GM19023 (cell line): ENCODE data around the gene SEMA6A.
"Not testable (repeated sequence)": the region's sequence is repeated elsewhere in the genome, so short reads cannot be mapped to it uniquely, and the experiment has no call there.

Experiments used
- ATAC-seq: cut with Tn5 transposase; IDR thresholded peaks from one replicate; pipeline ENCODE4 v1.9.1; 2021; ENCODE audit warnings: mild to moderate bottlenecking, moderate library complexity; ENCODE audit not compliant: unreplicated experiment

SEMA6A gene

DNA sequence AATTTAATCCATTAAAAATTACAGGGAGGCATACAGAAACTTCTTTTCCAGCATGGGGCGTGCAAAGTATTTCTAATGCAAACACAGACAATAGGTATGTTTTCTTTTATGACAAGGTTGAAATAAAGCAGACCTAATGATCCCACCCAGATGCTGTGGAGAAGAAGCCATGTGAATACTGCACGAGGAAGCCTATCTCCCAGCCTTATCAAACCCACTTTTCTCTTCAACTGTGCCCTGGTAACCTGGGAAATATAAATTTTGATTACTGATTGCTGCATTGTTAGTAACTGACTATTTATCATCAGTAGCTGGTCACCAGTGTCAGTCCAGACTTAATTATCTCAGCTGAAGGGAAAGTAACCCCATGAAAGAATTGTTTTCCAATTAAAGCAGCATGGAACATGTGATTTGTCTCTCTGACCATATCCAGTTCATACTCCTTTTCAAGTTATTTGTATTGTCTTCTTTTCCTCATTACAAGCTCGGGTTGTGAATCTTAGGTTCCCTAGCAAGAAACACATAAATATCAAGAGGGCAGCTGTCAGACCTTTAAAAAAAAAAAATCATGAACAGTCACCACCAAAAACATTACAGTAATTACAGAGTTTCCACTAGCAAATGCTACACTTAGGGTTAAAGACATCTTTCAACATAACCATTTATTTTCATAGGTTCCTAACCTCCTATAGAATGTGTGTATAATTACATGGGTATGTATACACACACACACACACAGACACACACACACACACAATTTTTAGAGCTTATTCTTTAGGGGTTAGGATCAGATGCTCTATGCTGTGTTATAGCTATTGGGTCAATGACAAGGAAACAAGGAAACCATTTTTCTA lies 50.3 kb downstream of the SEMA6A start:
- ATAC-seq, result no peak

DNA sequence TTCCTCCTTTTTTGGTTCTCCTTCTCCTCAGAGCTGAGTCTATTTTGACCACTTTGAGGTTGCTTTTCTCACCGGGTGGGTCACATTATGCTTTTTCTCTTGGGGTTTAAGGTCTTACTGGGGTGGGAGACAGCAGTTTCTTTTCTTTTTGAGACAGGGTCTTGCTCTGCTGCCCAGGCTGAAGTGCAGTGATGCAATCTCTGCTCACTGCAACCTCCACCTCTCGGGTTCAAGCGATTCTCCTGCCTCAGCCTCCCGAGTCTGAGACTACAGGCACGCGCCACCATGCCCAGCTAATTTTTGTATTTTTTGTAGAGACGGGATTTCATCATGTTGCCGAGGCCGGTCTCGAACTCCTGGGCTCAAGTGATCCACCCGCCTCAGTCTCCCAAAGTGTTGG lies 51.4 kb downstream of the SEMA6A start:
- not testable (repeated sequence) for ATAC-seq

DNA sequence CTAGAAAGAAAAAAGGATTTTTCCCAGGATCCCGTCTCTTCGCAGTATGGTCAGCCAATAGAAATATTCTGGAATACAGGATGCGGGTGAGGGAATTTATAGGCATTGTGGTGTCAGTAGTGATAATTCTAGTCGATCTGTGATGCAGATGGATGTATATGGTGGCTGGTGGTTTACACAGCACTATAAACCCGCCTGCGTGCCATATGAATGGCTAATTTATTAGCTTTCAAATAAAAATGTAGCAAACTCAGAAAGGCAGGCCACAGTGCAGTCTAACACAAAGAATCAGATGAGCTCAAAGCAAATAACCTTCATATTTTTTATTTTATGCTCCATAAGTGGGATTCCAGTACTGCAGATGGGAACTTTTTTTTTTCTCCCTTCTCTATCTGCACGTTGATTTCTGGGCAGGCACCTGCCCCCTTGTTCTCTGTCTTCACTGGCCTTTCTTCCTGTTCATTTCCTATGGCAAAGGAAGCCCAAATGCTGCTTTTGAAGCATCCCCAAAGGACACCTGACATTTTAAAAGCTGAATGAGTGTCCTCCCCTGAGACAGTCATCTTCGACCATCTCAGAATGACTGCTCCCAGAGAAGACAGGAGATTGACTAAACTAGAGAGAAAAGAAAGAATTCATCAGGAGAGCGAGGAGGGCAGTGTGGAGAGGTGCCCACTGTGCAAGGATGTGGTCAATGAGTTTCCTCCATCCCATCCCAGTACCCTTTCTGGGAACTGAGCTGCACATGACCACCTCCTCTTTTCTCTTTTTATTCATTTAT lies 52.1 kb downstream of the SEMA6A start:
- no peak for ATAC-seq

DNA sequence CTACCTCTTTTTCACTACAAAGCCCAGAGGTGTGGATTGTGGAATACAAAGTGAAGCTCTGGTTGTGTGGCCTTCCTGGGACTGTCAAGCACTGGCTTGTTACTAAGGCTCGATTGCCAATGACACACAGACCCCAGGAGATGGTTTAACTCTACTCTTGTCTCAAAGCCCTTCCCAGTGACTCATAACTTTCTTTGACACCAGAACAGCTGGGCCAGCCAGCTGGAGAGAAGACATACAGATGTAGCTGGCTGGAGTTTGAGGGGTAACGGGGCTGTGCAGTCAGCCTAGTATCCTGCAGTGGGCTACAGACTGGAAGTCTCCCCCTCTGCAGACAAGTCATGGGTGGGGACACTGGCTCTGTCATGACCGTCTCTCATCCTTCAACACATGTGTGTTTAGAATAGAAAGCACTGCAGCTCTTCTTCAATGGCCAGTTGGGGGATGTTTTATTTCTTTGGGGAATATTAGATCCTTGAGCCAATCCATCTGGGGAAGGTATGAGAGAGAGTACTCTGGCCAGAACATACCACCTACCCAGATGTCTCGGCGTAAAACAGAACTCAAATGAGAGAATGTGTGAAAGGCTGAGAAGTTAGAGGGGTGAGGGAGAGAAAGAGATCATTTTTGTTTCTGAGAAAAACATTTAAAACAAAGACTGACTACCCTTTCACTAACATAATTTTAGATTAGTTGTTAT lies 53.3 kb downstream of the SEMA6A start:
- peak; percentile 74 for ATAC-seq

DNA sequence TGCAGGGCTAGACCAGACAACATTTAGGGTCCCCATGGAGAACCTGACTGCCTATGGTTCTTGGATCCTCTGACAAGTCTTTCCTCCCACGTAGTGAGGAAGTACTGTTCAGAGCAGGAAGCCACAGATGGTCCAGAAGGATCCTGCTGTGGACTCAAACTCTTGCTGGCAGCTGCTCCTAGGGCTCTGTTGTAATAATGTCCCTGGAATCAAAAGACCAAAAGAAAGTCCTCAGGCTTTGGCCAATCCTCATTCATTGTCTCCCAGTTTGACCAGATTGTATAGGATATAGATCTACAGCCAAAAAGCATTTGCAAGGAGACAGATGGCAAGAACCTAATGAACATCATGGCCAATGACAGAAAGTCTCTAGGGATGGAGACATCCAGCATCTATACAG lies 53.9 kb downstream of the SEMA6A start:
- no peak for ATAC-seq

DNA sequence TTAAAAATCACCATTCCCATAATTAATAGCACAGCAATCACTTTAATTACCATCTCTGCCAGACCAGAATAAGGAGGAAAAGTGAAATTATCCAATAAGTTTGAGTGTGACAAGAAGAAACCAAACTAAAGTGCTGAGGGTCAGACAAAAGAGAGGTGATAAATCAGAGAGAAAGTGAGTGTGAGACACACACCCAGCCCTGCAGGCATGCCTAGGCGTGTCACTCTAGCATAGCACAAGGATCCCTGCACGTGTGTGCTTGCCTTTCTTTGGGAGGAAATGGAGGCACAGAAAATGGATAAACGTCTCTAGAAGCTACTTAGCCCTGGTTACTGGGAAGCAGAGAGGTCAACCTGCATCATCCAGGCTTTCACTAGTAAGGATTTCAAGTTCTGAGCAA lies 56.2 kb downstream of the SEMA6A start:
- no peak for ATAC-seq

DNA sequence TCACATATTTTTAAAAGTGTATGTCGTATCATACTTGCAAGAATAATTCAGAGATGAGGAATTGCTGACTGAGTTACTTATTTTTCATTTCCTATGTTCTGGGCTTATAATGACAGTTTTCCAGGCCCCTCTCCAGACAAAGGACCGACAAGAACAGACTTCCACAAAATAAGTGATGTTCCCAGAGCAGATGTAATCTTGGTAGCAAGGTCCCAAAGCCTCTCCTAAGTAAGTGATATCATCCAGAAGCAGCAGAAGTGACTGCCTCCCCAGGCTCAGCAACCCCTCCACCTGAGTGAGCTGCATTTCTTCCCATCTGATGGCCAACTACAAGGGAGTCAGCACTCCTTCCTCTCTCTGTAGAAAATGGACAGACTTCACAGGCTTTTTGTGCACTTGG lies 57.1 kb downstream of the SEMA6A start:
- ATAC-seq, result no peak

DNA sequence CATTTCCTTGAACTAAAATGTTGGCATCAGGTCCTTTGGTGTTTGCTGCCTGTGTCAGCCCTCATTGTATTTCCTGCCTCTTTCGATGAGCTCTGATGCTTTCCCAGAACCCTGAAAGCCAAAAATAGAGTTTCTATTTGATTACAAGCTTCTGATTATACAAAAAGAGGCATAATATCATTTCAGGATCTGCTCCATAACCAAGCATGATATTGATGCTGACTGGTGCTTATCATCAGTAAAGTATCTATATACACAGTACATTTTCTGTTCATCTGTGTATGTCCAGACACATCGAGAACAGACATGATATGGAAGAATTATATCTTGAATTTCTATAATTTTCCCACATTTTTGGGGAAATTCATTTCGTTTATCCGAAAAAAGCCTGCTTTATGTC lies 58.6 kb downstream of the SEMA6A start:
- no peak for ATAC-seq

DNA sequence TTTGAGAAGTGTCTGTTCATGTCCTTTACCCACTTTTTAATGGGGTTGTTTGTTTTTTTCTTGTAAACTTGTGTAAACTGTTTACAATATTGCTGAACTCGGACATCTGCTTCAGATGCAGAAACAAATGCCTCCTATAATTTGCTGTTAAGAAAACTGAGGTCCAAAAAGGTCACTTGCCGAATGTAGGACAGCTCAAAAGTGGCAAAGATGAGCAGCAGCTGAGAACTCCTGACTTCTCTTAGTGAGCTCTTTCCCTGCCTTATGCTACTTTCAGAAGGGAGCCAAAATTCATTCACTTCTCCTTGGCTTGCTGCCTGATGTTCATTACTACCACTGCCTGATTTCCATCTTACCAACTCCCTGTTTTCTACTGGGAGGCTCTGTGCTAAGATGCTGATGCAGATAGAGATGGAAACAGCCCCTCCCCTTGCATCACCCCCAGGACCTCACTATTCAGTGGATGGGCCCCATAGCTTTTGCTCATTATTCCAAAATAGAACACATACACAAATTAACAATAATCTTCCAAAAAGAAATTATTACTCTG lies 60.1 kb downstream of the SEMA6A start:
- no peak for ATAC-seq

DNA sequence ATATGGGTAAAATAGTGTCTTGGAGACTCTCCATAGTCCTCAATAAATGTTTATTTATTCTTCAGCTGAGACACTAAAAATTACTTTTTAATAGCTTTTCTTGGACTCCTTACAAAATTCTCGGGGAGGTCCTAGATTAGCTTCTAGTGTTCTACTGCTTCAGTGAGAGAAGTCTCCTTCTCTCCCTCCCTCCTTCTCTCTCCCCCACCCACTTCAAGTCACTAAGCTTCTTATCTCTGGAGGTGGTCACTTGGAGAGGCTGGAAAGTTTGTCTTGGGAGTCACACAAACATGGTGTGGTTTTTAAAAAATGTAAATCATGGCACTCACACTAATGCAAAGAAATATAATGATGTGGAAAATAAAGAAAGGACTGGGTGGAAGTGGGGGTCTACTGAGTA lies 64.1 kb downstream of the SEMA6A start:
- no peak for ATAC-seq

DNA sequence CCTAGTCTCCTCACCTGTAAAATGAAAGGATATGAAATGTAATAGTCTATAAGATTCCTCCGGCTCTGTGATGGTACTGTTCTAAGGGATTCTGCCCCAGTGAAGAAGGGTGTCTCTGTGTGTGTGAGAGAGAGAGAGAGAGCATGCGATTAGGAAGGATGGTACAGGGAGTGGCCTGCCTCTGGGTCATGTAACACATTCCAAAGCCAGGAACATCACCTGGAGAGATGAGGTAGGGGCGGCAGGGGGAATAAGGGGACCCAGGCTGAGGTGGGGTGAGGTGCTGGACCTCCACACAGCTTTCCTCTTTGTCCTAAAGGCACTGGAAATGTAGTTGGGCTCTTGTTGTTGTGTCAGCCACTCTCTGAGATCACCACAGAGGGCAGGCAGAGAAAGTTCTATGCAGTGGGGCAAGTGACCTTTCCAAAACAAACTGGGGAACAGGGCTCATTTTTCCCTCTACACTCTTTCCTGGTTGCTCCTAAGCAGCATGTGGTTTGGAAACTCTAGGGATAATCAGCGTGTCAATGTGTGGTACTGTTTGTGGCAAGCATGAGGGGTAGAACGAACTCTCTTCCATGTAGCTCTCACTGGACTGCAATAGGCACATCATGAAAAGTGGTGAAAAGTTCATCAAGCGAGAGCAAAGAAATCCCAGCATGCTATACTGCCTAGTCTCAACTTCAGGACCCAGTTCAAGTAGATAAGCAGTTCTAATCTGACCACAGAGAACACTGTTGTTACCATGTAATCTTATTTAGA lies 65.0 kb downstream of the SEMA6A start:
- ATAC-seq, result no peak

DNA sequence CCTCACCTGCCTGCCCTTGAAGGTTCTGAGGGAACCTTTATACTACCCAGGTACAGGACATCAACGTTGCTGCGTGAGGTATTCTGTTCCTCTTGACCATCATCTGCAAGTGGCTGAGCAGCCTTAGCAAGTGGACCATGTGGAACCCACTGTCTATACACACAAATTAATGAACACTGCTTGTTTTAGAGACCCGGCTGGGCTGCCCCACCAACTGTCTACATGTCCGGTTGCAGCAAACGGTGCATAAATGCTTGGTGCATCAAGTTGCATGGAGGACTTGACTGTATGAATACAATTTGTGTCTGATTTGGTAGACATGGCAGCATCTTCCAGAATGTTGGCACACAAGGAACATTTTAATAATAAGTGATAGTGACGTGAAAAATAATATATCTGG lies 65.8 kb downstream of the SEMA6A start:
- no peak for ATAC-seq

DNA sequence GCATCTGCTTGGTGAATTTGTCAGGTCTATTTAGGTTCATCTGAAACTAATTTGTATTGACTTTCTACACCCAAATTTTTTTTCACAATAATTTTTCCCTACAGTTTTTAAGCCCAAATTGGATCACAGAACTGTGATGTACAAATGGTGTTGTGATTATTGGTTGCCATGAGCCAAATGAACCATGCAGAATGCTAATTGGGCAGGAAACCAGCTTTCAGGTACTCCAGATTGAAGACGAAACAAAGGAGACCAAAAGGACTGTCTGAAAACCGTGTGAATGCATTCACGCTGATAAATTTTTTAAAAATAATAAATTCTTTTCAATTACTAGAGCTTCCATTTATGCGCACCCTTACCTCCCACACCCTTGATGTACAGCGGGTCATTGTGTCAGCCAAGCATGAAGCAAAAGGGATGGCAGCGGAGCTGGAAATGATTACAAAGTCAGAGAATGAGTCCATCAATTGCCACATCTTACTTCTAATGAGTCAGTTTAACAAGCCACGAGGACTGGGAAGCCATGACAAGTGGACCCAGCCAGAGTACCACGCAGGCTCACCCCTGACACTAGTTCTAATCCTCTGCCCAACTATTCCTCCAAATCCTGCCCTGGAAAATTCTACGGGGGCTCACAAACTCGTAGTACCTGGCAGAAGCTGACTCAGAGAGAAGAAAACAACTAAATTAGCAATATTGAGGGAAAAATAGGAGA lies 66.5 kb downstream of the SEMA6A start:
- ATAC-seq, result no peak

DNA sequence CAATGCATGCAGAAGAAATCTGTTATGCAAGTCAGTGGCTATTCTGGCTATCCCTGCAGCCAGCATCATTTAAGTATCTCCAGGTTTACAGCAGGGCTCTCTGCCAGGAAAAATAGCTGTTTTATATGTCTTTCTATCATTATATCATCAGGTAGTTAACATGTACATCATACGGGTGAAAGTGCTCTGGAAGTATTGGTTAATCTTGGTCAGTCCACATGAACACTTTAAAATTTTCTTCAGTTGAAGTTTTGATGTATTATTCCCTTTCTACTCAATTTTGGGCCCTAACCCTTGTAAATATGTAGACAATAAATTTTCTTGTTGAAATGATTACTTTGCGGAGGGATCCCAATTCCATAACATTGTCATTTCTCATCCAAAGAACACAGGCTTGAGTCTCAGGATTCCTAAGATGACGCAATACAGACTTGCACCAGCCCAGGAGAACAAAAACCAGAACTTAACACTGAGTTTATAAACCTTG lies 67.5 kb downstream of the SEMA6A start:
- ATAC-seq, result no peak

DNA sequence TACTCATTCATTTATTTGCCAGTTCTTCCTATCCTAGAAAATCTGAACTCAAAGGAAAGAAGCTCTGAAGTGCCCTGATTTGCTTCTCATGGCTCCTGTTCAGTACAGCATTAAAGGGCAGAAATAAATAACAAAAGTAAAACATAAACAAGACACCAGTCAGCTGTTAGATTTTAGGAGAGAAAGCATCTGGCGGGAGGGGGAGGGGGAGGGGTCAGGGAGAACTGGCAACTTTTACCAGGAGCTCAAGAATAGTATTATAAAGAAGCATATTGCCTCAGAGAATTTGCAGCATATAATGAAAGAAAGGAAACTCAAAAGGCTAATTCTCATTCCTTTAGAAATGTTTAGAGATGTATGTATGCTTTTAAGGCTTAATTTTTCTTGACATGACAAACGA lies 68.1 kb downstream of the SEMA6A start:
- ATAC-seq, result no peak

DNA sequence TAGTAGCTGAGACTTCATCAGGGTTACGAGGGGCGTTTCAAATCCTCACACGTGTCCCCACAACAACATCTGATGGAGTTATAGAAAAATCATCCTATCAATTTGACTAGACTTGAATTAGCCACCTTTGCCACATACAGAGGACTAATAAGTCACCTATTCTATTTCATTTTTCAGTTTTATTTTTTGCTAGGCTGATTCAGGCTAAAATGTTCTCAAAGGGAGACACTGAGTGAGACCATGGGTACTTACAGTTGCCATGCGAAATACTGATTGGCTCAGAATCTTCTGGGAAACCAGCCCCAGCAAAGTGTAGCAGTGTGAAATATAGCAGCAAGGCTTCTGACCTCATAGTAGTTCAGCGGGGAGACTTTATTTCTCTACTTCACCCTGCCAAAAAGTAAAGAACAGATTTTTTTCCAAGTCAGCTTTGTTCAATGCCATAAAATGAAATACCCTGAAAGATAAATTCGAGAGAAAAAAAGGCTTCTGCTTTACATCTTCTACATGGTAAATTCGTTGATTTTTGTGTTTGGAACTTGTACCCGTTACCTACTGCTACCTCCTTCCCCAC lies 69.9 kb downstream of the SEMA6A start:
- ATAC-seq, result no peak

DNA sequence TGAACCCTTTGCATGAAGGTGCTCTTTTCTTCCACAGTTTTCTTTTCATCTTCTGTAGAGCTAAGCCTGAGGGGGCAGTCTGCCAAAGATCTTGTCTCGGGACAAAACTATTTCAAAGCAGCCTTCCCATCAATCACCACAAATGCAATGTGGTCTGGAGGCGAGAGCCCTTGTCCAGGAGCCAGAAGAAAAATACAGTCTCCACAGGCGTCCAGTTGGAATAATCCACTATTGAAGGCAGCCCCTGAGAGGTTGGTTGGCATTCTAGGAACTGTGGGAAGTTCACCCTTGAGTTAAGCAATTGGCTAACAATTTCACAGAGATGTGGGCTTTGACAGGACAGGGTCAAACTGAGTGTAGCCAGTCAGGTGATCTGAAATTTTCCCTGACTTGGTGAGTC lies 72.0 kb downstream of the SEMA6A start:
- no peak for ATAC-seq

DNA sequence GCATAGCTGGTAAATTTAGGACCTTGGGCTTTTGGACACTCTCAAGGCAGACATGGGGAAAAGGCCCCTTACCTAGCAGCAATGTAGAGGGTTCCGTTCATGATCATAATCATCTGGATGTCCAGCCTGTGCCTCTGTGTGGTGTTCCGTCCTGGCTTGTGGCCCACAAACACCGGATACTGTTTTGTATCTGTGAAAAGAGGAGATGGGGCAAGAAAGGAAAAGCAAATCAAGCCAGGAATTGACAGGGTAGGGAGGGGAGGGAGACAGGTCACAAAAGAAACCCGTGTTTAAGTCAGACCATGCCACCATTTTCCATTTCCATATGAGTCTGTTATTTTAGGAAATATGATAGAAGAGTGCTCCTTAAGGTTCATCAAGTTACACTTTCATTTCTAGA lies 72.5 kb downstream of the SEMA6A start:
- no peak for ATAC-seq

DNA sequence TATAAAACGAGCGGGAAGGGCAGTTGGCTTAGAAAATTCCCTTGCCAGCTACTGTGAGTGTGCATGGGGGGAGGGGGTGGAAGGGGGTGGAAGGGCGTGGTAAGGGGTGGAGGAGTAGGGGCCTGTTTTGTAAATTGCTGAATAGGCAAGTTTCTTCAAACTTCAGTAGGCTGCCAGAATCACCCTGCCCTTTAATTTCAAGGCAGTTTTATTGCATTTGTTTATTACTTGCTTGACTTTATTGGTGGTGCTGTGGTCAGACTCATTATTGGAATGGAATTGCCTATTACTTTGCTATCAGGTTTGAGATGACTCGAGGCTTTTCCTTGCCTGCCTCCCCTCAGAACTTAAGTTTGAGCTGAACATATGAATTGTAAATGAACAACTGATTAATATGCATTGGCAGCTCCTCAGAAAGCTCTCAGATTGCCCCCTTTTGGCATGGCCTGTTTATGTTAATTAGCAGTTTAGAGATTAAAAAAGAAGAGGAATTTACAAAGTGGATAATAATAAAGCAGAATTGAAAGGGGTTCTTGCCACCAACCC lies 76.0 kb downstream of the SEMA6A start:
- no peak for ATAC-seq
